ENCODE results near the gene ARX. TPM values are rescaled to one million over a fixed set of nuclear protein-coding genes. Genes with fewer than 3 reads are reported as not detected.

ARX gene
- polyA plus RNA-seq, 1 donor from 2014 or later: 42.8 TPM

GRCh38 chrX:24987731-24988130 is 28.0 kb downstream of the ARX start:
- Histone ChIP-seq H3K27me3 (ENCODE audit: insufficient read depth, low read depth, low read length) (no peaks in the 10 kb centered on the region), H3K9me3 (ENCODE audit: low read length) (no peaks in the 10 kb centered on the region), H3K4me3 (ENCODE audit: low read length) (no peak overlapping the region), H3K27ac (ENCODE audit: low read length) (no peak overlapping the region), H2AFZ (ENCODE audit: low read depth, low read length) (no peak overlapping the region), H3K4me2 (ENCODE audit: low read length) (no peak overlapping the region), H3K79me2 (replicated peaks; ENCODE audit: insufficient read depth, low read length) (no peaks in the 10 kb centered on the region), H3K9ac (ENCODE audit: low read length) (no peak overlapping the region), H3K36me3 (ENCODE audit: insufficient read depth, low read length) (no peaks in the 10 kb centered on the region), H4K20me1 (ENCODE audit: insufficient read depth) (no peaks in the 10 kb centered on the region), H3K9me2 (ENCODE audit: insufficient read depth, low read length) (no peaks in the 10 kb centered on the region), H3F3A (ENCODE audit: insufficient read depth, low read length, poor library complexity, severe bottlenecking) (no peaks in the 10 kb centered on the region)
- TF ChIP-seq SMC3 (conservative IDR thresholded peaks at IDR 0.05; ENCODE audit: poor library complexity) (no peak), EP300 (conservative IDR thresholded peaks at IDR 0.05; ENCODE audit: poor library complexity, severe bottlenecking) (no peak), POLR2AphosphoS5 (IDR thresholded peaks at IDR 0.05) (no peak), TAF1 (IDR thresholded peaks at IDR 0.05; ENCODE audit: low read depth) (no peak), MXI1 (conservative IDR thresholded peaks at IDR 0.05; ENCODE audit: poor library complexity, severe bottlenecking) (no peak), EZH2 (IDR thresholded peaks at IDR 0.05; ENCODE audit: borderline replicate concordance, insufficient read depth, low read length, poor library complexity, severe bottlenecking) (no peak), REST (IDR thresholded peaks at IDR 0.05; ENCODE audit: borderline replicate concordance) (no peak), RAD21 (conservative IDR thresholded peaks at IDR 0.05) (no peak), CTCF (IDR thresholded peaks at IDR 0.05; ENCODE audit: poor library complexity, severe bottlenecking) (no peak)

DNA sequence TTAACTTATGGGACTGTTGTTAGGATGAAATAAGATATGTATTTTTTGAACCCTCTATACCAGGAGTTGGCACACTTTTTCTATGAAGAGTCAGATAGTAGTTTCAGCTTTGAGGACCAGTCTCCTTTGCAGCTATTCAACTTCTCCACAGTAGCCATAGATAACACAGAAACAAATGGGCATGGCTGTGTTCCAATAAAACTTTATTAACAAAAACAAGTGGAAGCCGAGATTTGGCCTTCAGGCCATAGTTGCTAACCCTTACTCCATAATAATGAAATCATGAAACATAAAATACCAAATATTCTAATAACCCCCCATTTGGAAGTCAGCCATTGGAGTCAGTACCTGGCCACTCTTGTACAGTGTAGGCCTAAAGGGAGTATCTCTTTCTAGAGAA is 30.6 kb downstream of the ARX start:
- Histone ChIP-seq H3K27me3 (ENCODE audit: insufficient read depth, low read depth, low read length) (no peaks in the 10 kb centered on the region), H2AFZ (ENCODE audit: low read depth, low read length) (no peak overlapping the region)

More for the DNA sequence above, 30.6 kb downstream of the ARX start:
- TF ChIP-seq EZH2 (IDR thresholded peaks at IDR 0.05; ENCODE audit: borderline replicate concordance, insufficient read depth, low read length, poor library complexity, severe bottlenecking) (no peak), EP300 (conservative IDR thresholded peaks at IDR 0.05; ENCODE audit: poor library complexity, severe bottlenecking) (no peak), MXI1 (conservative IDR thresholded peaks at IDR 0.05; ENCODE audit: poor library complexity, severe bottlenecking) (no peak), REST (IDR thresholded peaks at IDR 0.05; ENCODE audit: borderline replicate concordance) (no peak), SMC3 (conservative IDR thresholded peaks at IDR 0.05; ENCODE audit: poor library complexity) (no peak)
- H3K4me3 ChIP-seq (ENCODE audit: low read length): no peak overlapping the region
- H3K9ac ChIP-seq (ENCODE audit: low read length): no peak overlapping the region
- H3K36me3 ChIP-seq (ENCODE audit: insufficient read depth, low read length): no peaks in the 10 kb centered on the region
- H3F3A ChIP-seq (ENCODE audit: insufficient read depth, low read length, poor library complexity, severe bottlenecking): no peaks in the 10 kb centered on the region
- no peaks in the 10 kb centered on the region for H3K79me2 ChIP-seq (replicated peaks; ENCODE audit: insufficient read depth, low read length)
- no peak overlapping the region for H3K27ac ChIP-seq (ENCODE audit: low read length)
- no peak overlapping the region for H3K4me2 ChIP-seq (ENCODE audit: low read length)
- no peaks in the 10 kb centered on the region for H3K9me3 ChIP-seq (ENCODE audit: low read length)
- no peaks in the 10 kb centered on the region for H3K9me2 ChIP-seq (ENCODE audit: insufficient read depth, low read length)
- no peaks in the 10 kb centered on the region for H4K20me1 ChIP-seq (ENCODE audit: insufficient read depth)

All from neural cell (in vitro differentiated cells).